ENCODE data around the gene CEACAM6.

The CEACAM6 gene

GRCh38 chr19:41821003-41821735 lies 65.8 kb downstream of the CEACAM6 start:
- peak; percentile 54 for TF ChIP-seq CTCF (IDR thresholded peaks at IDR 0.05)
